ENCODE results near the gene ZFAND2A. TPM values are rescaled to one million over a fixed set of nuclear protein-coding genes. Genes with fewer than 3 reads are reported as not detected.

The ZFAND2A gene
- total and polyA plus RNA-seq, 4 donors, result 17.3 to 44.3 (median 30.0) TPM

- ATAC-seq (ENCODE audit: insufficient read depth, low FRiP score), result no peak
- WGBS, 2 donors, result 92 to 93% methylated on average over 43 of the region's 43 CpGs
- Histone ChIP-seq H3K4me3 (no peak overlapping the region), H3K27ac (ENCODE audit: low read depth in 1 of 2, low read length in 1 of 2) (no peak overlapping the region), H3K4me1 (ENCODE audit: control insufficient read depth in 5 of 5, insufficient read depth in 5 of 5, low read length in 5 of 5) (peaks cover 0 to 3% (median 0%) of the 10 kb centered on the region in 5 donors), H3K36me3 (ENCODE audit: control insufficient read depth in 4 of 4, insufficient read depth in 4 of 4, low read length in 4 of 4) (peaks cover 0 to 5% (median under 1%) of the 10 kb centered on the region in 4 donors), H3K27me3 (ENCODE audit: control insufficient read depth in 3 of 3, insufficient read depth in 3 of 3, low read length in 2 of 3) (no peaks in the 10 kb centered on the region), H3K9me3 (ENCODE audit: control insufficient read depth in 4 of 4, insufficient read depth in 3 of 4, low read length in 3 of 4) (no peaks in the 10 kb centered on the region), H3K9ac (ENCODE audit: insufficient read depth in 1 of 2, low read length in 2 of 2) (no peak overlapping the region)
- no peak for TF ChIP-seq CTCF (IDR thresholded peaks at IDR 0.05; ENCODE audit: control extremely low read depth, extremely low read depth)
- DNase-seq, result no peak
These were observed 47.1 kb downstream of the ZFAND2A start for GRCh38 chr7:1112625-1113547.

- no peaks in the 10 kb centered on the region for H3K27me3 ChIP-seq (ENCODE audit: control insufficient read depth in 3 of 3, insufficient read depth in 3 of 3, low read length in 2 of 3)
- WGBS, 2 donors, result 93 to 95% methylated on average over 9 of the region's 9 CpGs
- ATAC-seq (ENCODE audit: insufficient read depth, low FRiP score), result no peak
- H3K9ac ChIP-seq (ENCODE audit: insufficient read depth in 1 of 2, low read length in 2 of 2), result no peak overlapping the region
- H3K4me1 ChIP-seq (ENCODE audit: control insufficient read depth in 5 of 5, insufficient read depth in 5 of 5, low read length in 5 of 5), result peaks cover 0 to 3% (median 0%) of the 10 kb centered on the region in 5 donors
- no peak overlapping the region for H3K4me3 ChIP-seq
- TF ChIP-seq CTCF (IDR thresholded peaks at IDR 0.05; ENCODE audit: control extremely low read depth, extremely low read depth), result no peak
- H3K9me3 ChIP-seq (ENCODE audit: control insufficient read depth in 4 of 4, insufficient read depth in 3 of 4, low read length in 3 of 4), result no peaks in the 10 kb centered on the region
- H3K36me3 ChIP-seq (ENCODE audit: control insufficient read depth in 4 of 4, insufficient read depth in 4 of 4, low read length in 4 of 4), result peaks cover 0 to 5% (median under 1%) of the 10 kb centered on the region in 4 donors
- no peak for DNase-seq
- no peak overlapping the region for H3K27ac ChIP-seq (ENCODE audit: low read depth in 1 of 2, low read length in 1 of 2)
These were observed 47.9 kb downstream of the ZFAND2A start for GRCh38 chr7:1112109-1112508.

- Histone ChIP-seq H3K36me3 (ENCODE audit: control insufficient read depth in 4 of 4, insufficient read depth in 4 of 4, low read length in 4 of 4) (peaks cover 0 to 5% (median under 1%) of the 10 kb centered on the region in 4 donors), H3K9me3 (ENCODE audit: control insufficient read depth in 4 of 4, insufficient read depth in 3 of 4, low read length in 3 of 4) (no peaks in the 10 kb centered on the region), H3K9ac (ENCODE audit: insufficient read depth in 1 of 2, low read length in 2 of 2) (no peak overlapping the region), H3K4me1 (ENCODE audit: control insufficient read depth in 5 of 5, insufficient read depth in 5 of 5, low read length in 5 of 5) (peaks cover 0 to 3% (median 0%) of the 10 kb centered on the region in 5 donors), H3K27ac (ENCODE audit: low read depth in 1 of 2, low read length in 1 of 2) (no peak overlapping the region), H3K4me3 (no peak overlapping the region), H3K27me3 (ENCODE audit: control insufficient read depth in 3 of 3, insufficient read depth in 3 of 3, low read length in 2 of 3) (no peaks in the 10 kb centered on the region)
- DNase-seq (no peak), ATAC-seq (ENCODE audit: insufficient read depth, low FRiP score) (no peak)
- WGBS, 2 donors, result 93% methylated on average over 3 of the region's 3 CpGs
- no peak for TF ChIP-seq CTCF (IDR thresholded peaks at IDR 0.05; ENCODE audit: control extremely low read depth, extremely low read depth)
These were observed 48.8 kb downstream of the ZFAND2A start for GRCh38 chr7:1111156-1111555.

Data from lung (tissue), 12 donors.